PFSK-1 (cell line): ENCODE measurements around the gene ADGRL3.

Experiments
- FOXP2 ChIP-seq: optimal IDR thresholded peaks from 2 replicates; pipeline ENCODE3; 2011; ENCODE audit warnings: borderline replicate concordance, control low read depth, inconsistent platforms; ENCODE audit not compliant: insufficient read depth; ENCODE audit errors: extremely low read length, extremely low read depth
- POLR2AphosphoS5 ChIP-seq: IDR thresholded peaks from 2 replicates; pipeline ENCODE4 v1.6.1; 2012; ENCODE audit warnings: low read depth, mild to moderate bottlenecking, control low read depth, low read length, moderate library complexity
- SIN3A ChIP-seq: IDR thresholded peaks from 2 replicates; pipeline ENCODE4 v1.6.1; 2012; ENCODE audit warnings: mild to moderate bottlenecking, low read length, moderate library complexity, borderline replicate concordance; ENCODE audit not compliant: insufficient read depth
- TAF1 ChIP-seq: IDR thresholded peaks from 2 replicates; pipeline ENCODE4 v1.6.1; 2012; ENCODE audit warnings: low read length, control low read depth, borderline replicate concordance; ENCODE audit not compliant: insufficient read depth
- TF ChIP-seq, protein P1 (sequence below), 2 experiments: IDR thresholded peaks; 2 replicates each; pipeline versions ENCODE4 v1.6.1 to v1.8.0; 2011 to 2012; ENCODE audit warnings: low read depth in 2 of 2, low read length in 2 of 2, control low read depth in 1 of 2, inconsistent platforms in 1 of 2, mild to moderate bottlenecking in 1 of 2, moderate library complexity in 1 of 2; ENCODE audit not compliant: insufficient read depth in 1 of 2

The ADGRL3 gene

DNA sequence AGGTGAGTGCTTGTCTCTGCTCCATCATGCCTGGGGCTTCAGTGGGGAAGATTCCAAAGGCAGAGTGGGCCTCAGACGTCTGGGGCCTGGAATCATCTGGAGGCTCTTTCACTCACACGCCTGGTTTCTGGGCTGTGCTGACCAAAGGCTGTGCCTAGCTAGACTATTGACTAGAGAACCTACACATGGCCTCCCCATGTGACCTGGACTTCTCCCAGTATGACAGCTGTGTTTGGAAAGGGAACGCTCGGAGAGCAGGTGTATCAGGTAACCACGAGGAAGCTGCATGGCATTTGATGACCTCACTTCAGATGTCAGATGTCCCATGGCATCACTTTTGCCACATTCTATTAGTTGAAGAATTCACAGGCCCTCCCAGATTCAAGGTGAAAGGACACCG is 51.0 kb downstream of the ADGRL3 start:
- TF ChIP-seq SIN3A (no peak), POLR2AphosphoS5 (no peak), TAF1 (no peak), FOXP2 (no peak)
- TF ChIP-seq, protein P1, sequence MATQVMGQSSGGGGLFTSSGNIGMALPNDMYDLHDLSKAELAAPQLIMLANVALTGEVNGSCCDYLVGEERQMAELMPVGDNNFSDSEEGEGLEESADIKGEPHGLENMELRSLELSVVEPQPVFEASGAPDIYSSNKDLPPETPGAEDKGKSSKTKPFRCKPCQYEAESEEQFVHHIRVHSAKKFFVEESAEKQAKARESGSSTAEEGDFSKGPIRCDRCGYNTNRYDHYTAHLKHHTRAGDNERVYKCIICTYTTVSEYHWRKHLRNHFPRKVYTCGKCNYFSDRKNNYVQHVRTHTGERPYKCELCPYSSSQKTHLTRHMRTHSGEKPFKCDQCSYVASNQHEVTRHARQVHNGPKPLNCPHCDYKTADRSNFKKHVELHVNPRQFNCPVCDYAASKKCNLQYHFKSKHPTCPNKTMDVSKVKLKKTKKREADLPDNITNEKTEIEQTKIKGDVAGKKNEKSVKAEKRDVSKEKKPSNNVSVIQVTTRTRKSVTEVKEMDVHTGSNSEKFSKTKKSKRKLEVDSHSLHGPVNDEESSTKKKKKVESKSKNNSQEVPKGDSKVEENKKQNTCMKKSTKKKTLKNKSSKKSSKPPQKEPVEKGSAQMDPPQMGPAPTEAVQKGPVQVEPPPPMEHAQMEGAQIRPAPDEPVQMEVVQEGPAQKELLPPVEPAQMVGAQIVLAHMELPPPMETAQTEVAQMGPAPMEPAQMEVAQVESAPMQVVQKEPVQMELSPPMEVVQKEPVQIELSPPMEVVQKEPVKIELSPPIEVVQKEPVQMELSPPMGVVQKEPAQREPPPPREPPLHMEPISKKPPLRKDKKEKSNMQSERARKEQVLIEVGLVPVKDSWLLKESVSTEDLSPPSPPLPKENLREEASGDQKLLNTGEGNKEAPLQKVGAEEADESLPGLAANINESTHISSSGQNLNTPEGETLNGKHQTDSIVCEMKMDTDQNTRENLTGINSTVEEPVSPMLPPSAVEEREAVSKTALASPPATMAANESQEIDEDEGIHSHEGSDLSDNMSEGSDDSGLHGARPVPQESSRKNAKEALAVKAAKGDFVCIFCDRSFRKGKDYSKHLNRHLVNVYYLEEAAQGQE (IDR thresholded peaks at IDR 0.05; ENCODE audit: insufficient read depth in 1 of 2, low read depth in 2 of 2, low read length in 2 of 2), result no peak

- TF ChIP-seq, protein P1 (IDR thresholded peaks at IDR 0.05; ENCODE audit: insufficient read depth in 1 of 2, low read depth in 2 of 2, low read length in 2 of 2), result no peak
- TF ChIP-seq POLR2AphosphoS5, result no peak
- no peak for TF ChIP-seq TAF1
- TF ChIP-seq SIN3A, result no peak
- no peak for TF ChIP-seq FOXP2
Observed at GRCh38 chr4:61254406-61254805, 54.3 kb downstream of the ADGRL3 start.

DNA sequence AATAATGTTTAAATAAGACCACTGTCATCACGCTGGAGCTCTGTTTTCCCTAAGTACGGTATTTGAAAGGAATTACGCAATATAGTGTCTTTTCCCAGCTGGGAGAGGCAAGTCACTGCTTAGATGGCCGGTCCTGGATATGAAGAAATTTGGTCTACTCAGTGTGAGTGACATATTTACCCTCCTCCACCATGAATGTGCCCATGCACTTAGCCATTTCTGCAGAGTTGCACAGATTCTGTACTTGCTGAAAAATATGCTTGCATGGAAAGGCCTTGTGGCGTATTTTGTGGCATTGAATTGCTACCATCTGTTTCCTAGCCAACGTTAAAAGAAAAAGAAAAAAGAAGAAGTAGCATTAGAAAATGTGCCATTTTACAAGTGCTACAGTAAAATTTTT is 73.1 kb downstream of the ADGRL3 start:
- TF ChIP-seq, protein P1 (IDR thresholded peaks at IDR 0.05; ENCODE audit: insufficient read depth in 1 of 2, low read depth in 2 of 2, low read length in 2 of 2), result no peak
- no peak for TF ChIP-seq FOXP2
- TF ChIP-seq POLR2AphosphoS5, result no peak
- no peak for TF ChIP-seq TAF1
- no peak for TF ChIP-seq SIN3A

DNA sequence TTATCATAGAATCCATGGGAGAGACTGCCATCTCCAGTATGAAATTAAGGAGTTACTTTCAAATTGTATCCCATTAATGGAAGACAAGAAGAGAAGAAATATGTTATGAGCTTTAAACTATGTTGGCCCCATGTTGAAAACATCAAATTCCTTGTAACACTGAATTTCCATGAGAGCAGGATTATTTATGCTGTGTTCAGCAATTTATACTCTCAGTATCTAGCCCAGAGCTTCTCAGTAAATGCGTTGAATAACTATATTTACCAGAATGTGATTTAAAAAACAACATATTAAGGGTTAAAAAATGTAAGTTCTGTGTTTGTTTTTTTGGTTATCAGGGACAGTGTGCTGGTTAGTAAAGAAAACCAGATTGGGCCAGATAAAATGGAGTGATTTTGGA is 74.2 kb downstream of the ADGRL3 start:
- no peak for TF ChIP-seq TAF1

DNA sequence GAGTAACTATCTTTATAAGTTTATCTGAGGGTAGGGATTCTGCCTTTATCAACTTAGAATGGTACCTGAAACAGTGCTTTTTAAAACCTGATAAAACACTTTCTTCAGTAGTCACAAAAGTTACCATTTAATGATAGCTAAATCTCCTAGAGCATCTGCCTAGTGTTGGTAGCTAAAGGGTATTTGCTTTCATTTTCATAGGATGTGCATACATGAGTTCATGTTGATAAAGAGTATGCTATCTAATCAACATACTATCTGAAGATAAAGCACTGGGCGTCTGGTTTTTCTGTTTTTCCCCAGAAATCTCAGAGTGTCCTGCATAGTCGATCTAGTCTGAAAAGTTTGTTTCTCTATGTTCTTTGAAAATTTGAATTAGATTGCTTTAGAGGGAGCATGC is 75.1 kb downstream of the ADGRL3 start:
- TF ChIP-seq SIN3A (no peak), TAF1 (no peak), FOXP2 (no peak)
- TF ChIP-seq, protein P1 (IDR thresholded peaks at IDR 0.05; ENCODE audit: insufficient read depth in 1 of 2, low read depth in 2 of 2, low read length in 2 of 2), result no peak

DNA sequence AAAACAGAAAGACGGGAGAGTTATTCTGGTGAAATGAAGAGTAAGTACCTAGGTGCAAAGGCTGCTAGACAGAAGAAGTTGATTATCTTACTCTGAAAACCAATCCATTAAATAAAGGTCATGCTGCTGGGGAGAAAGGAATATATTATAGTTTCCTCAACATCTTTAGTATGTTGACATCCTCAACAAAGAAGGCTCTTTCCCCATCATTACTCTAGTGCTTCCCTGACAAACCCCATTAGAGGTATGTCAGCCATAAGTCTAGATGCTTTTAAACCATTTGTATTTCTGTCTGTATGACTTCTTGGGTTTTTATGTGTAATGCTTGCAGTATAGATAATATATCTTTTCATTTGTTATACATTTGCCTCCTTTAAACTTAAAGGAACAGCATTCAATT is 75.9 kb downstream of the ADGRL3 start:
- TF ChIP-seq, protein P1 (IDR thresholded peaks at IDR 0.05; ENCODE audit: insufficient read depth in 1 of 2, low read depth in 2 of 2, low read length in 2 of 2), result no peak
- TF ChIP-seq SIN3A (no peak), TAF1 (no peak), FOXP2 (no peak), POLR2AphosphoS5 (no peak)
